ENCODE results near the gene TM2D1. TPM values are rescaled to one million over a fixed set of nuclear protein-coding genes. Genes with fewer than 3 reads are reported as not detected.

TM2D1 gene
- total RNA-seq, 1 donor = 69.1 TPM

GRCh38 chr1:61638911-61639605 lies 85.9 kb downstream of the TM2D1 start:
- H3K4me3 ChIP-seq (ENCODE audit: low read depth, low read length) = no peak overlapping the region
- no peak for DNase-seq (ENCODE audit: low read depth)
- no peak for TF ChIP-seq CTCF (IDR thresholded peaks at IDR 0.05; ENCODE audit: insufficient read depth, low read depth, low read length)

DNA sequence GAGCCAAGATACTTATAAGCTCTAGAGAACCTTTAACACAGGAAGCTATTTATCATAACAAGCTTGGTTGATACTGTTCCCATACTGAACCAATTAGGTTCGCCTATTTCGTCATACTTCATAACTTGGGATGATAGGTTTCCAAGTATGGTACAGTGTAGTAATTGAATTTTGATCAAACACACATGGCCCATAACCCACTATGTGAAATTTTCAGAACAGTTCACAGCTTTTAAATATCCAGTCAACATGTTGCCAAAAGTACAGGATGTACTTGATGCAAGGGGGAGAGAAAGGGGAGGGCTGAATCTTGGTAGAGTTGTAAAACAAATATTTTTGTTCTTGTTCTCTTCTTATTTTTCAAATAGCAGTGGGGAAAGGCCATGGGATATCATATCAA lies 86.6 kb downstream of the TM2D1 start:
- peak; percentile 89 for DNase-seq (ENCODE audit: low read depth)
- no peak for TF ChIP-seq CTCF (IDR thresholded peaks at IDR 0.05; ENCODE audit: insufficient read depth, low read depth, low read length)

GRCh38 chr1:61637470-61637869 lies 87.5 kb downstream of the TM2D1 start:
- no peak for TF ChIP-seq CTCF (IDR thresholded peaks at IDR 0.05; ENCODE audit: insufficient read depth, low read depth, low read length)
- H3K4me3 ChIP-seq (ENCODE audit: low read depth, low read length) = no peak overlapping the region
- DNase-seq (ENCODE audit: low read depth) = no peak

More for the DNA sequence above, 86.6 kb downstream of the TM2D1 start:
- no peak overlapping the region for H3K4me3 ChIP-seq (ENCODE audit: low read depth, low read length)

GRCh38 chr1:61636814-61637213 lies 88.1 kb downstream of the TM2D1 start:
- DNase-seq (ENCODE audit: low read depth) = peak; percentile 8
- TF ChIP-seq CTCF (IDR thresholded peaks at IDR 0.05; ENCODE audit: insufficient read depth, low read depth, low read length) = no peak
- H3K4me3 ChIP-seq (ENCODE audit: low read depth, low read length) = no peak overlapping the region

DNA sequence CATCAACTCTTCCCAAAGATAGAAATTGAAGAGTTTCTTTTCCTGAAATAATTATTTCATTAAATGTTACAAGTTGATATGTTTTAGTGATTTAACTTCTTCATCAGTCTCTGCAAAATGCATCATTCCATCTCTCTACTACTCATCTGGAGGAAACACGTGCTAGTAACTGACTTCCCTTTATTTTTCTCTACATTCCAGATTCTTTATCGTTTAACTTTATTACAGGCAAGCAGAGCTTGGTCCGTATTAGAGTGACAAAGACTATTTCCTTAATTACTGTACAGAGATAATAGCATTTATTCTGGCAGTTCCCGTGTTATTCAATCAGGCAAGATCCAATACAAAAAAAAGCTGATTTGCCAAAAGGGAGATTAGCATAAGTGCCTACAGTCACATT lies 88.6 kb downstream of the TM2D1 start:
- no peak for TF ChIP-seq CTCF (IDR thresholded peaks at IDR 0.05; ENCODE audit: insufficient read depth, low read depth, low read length)
- DNase-seq (ENCODE audit: low read depth) = no peak
- no peak overlapping the region for H3K4me3 ChIP-seq (ENCODE audit: low read depth, low read length)

- no peak for TF ChIP-seq CTCF (IDR thresholded peaks at IDR 0.05; ENCODE audit: insufficient read depth, low read depth, low read length)
- H3K4me3 ChIP-seq (ENCODE audit: low read depth, low read length) = no peak overlapping the region
- DNase-seq (ENCODE audit: low read depth) = no peak
Measured at GRCh38 chr1:61635557-61635956, 89.4 kb downstream of the TM2D1 start.

DNA sequence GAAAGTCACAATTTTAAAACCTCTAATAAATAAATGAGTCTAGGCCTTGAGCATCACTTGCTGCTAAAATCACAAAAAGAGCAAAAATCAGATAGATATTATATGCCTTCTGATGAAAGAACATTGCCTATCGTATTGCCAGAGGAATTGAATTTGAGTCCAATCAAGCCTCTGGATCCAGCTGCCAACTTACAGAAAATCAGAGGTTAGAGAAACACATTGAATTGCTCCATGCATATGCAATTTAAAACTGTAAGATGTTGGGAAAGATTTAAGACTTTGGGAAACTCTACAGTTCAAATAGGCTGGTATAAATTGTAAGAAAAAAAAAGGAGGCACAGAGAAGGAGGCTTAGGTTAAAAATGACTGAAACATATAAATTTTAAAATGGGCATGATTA lies 93.5 kb downstream of the TM2D1 start:
- TF ChIP-seq CTCF (IDR thresholded peaks at IDR 0.05; ENCODE audit: insufficient read depth, low read depth, low read length) = no peak
- no peak overlapping the region for H3K4me3 ChIP-seq (ENCODE audit: low read depth, low read length)
- no peak for DNase-seq (ENCODE audit: low read depth)

Measured in fibroblast of villous mesenchyme (primary cell).